Left colon (tissue), 2 donors: ENCODE results near the gene MBD3L4. TPM values are rescaled to one million over a fixed set of nuclear protein-coding genes. Genes with fewer than 3 reads are reported as not detected.
"Not testable (repeated sequence)": the region's sequence is repeated elsewhere in the genome, so short reads cannot be mapped to it uniquely, and the experiment has no call there.

Source experiments
- ATAC-seq: fragments of 200-7000 bp; cut with Tn5 transposase; one replicate; pipeline ENCODE4 v1.9.1; 2020; ENCODE audit warnings: mild to moderate bottlenecking, moderate library complexity
- DNase-seq, 2 donors: peaks; one replicate each; pipeline ENCODE4 v3.0.0-alpha.2; 2020
- intact Hi-C, 2 donors: fragments of 100-400 bp; cut with DNase I in 1 of 2; cut with micrococcal nuclease in 1 of 2; formaldehyde crosslinking; loops; one replicate each; pipeline versions ENCODE4 v1.11.2 to v1.14.0; 2022; cut with DNase I, micrococcal nuclease
- long read RNA-seq: library from polyadenylated mRNA; unstranded; transcript quantifications from one replicate; pipeline ENCODE4 v2.0.0, GENCODE V29; 2021
- total RNA-seq, 2 donors: library from RNA; stranded (reverse); fragmentation: NEBNext Ultra II Directional; extraction: Animal tissue kit (Norgen Biotek cat#: 25700); gene quantifications; one replicate each; pipeline ENCODE4 v1.2.1, GENCODE V29; 2021
- donor health status: DM: no; HTN: no; CAD: no.
- donor health status: DM: yes; HTN: yes; CAD: no.

MBD3L4 gene
- not detected for total RNA-seq
- long read RNA-seq: 0 reads

DNA sequence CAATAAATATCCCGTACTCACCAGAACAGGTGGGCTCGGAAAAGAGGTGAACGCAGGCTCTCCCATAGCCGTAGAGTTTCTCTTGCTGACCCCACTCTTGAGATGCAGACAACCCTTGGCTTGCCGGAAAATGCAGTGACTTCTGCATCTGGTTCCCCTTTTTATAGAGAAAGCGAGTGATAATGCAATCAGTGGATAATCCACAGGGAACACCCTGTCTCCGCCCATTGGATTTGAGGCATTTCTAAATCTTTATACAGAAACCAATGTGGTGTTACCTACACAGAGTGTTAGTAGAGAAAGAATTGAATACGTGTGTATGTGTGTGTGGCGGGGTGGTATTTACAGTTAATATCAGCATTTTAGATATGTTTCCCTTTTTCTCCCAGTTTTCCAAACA, at the start of gene MBD3L4:
Gene MBD3L4, minus strand, starts transcription at position 101 of the 400 bp plus-strand sequence. Its CDS starts 35 bp downstream, at position 66.
- ATAC-seq, DNase-seq, intact Hi-C loops: not testable (repeated sequence)

DNA sequence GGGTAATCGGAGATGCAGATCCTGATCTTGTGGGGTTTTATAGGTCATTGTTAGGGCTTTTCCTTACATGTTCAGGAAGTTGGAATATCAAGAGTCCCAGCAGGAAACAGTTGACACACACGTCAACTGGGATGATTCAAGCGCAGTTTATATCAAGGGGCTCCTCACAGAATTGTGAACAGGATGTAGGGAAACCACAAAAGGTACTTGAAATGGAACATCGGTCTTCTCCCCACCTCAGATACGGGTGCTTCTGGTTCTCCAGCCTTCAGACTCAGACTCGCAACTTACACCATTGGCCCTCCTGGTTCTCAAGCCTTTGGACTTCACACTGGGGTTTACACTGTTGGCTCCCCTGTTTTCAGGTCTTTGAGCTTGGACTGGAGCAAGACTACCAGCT, 49.0 kb upstream of the MBD3L4 start:
- intact Hi-C loops: no loop called here
- DNase-seq: no peak
- no peak for ATAC-seq

DNA sequence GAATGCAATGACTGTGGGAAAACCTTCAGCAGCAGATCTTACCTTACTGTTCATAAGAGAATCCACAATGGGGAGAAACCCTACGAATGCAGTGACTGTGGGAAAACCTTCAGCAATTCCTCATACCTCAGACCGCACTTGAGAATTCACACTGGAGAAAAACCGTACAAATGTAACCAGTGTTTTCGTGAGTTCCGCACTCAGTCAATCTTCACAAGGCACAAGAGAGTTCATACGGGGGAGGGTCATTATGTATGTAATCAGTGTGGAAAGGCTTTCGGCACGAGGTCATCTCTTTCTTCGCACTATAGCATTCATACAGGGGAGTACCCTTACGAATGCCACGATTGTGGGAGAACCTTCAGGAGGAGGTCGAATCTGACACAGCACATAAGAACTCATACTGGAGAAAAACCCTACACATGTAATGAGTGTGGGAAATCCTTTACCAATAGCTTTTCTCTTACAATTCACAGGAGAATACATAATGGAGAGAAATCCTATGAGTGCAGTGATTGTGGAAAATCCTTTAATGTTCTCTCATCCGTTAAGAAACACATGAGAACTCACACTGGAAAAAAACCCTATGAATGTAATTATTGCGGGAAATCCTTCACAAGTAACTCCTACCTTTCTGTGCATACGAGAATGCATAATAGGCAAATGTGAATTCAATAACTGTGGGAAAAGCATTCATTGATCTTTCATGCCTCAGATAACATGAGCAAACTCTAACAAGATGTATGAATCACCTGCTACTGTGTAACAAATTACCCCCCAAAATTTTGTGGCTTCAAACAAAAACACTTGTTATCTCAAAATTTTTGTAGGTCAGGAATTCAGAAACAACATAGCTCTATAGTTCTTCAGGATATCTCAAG, 43.3 kb upstream of the MBD3L4 start:
- no peak for DNase-seq
- ATAC-seq: no peak
- intact Hi-C loops: loop anchor here in 1 of 2 donors (2.0 kb wide), 1 partner anchor 37 kb away; no protein-coding TSS in a partner anchor

DNA sequence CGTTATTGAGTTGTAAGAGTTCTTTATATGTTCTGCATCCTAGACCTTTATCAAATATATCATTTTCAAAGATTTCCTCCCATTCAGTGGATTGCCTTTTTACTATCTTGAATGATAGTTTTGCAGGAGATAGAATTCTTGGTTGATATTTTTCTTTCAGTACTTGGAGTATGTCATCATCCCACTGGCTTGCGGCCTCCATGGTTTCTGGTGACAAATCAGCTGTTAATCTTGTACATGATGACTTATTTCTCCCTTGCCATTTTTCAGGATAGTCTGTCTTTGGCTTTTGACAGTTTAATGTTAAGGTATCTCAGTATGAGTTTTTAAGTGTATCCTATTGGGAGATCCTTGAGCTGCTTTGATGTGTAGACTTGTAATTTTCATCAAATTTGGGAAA, 38.0 kb upstream of the MBD3L4 start:
- no peak for DNase-seq
- ATAC-seq: no peak
- intact Hi-C loops: no loop called here

DNA sequence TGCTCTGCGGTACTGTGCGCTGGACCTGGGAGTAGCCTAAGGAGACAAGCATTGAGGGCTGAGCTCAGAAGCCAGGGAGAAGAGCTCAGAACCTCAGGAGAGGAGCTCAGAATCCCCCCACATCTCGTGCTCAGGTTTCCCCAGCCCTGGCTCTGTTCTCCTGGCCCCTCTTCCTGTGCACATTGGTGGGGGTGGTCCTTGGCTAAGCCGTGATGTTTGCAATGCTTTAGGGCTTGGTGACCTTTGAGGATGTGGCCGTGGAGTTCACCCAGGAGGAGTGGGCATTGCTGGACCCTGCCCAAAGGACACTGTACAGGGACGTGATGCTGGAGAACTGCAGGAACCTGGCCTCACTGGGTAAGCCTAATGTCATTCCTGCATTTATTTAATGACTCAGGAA, 36.2 kb upstream of the MBD3L4 start:
- no peak for ATAC-seq
- intact Hi-C loops: no loop called here
- no peak for DNase-seq

DNA sequence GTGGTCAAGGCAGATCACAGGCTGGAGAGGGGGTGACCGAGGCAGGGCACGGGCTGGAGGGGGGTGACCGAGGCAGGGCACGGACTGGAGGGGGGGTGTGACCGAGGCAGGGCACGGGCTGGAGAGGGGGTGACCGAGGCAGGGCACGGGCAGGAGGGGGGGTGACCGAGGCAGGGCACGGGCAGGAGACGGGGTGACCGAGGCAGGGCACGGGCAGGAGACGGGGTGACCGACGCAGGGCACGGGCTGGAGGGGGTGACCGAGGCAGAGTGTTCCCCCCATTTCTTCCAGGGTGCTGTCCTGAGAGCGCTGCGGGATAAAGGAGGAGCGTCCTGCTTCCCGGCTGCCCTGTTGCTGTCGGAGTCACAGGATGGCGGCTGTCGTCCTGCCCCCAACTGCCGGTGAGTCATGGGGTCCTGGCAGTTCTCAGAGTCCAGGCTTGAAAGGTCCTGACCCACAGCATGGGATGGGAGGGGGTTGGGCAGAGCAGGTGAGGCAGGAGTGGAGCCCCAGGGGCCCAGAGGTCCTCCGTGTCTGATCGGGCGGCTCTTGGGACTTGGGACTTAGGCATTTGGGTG, 34.8 kb upstream of the MBD3L4 start:
- no peak for ATAC-seq
- intact Hi-C loops: no loop called here
- no peak for DNase-seq

DNA sequence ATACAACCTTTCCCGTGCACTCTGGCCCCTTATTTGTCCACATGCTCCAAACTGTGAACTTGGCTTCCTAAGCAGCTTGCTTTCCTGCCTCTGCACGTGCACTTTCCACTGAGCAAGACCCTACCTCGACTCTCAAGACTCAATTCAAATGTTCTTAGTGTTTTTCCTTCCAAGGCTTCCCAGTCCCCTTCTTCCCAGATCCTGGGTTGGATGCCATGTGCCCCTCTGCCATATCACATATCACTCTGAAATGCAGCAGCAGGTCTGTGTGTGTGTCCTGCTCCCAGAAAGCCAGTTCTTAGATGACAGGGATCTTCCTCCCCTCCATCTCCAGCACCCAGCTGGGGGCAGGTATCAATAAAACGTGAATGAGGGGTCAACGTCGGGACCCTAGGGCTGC, 32.6 kb upstream of the MBD3L4 start:
- no peak for ATAC-seq
- no peak for DNase-seq

DNA sequence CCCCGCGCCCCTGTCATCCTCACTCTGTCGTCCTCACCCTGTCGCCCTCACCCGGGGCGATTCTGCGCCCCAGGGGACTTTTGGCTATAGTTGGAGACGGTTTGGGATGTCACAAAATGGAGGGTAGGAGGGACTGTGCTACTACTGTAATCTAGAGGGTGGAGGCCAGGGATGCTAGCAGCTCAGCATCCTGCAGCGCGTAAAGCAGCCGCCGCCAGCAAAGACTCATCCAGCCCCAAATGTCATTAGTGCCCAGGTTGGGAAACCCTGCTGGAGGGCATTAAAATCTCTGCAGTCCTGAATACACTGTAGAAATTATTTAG, 29.9 kb upstream of the MBD3L4 start:
- ATAC-seq: peak; percentile 19
- intact Hi-C loops: no loop called here

More for the DNA sequence above, 32.6 kb upstream of the MBD3L4 start:
- intact Hi-C loops: no loop called here

DNA sequence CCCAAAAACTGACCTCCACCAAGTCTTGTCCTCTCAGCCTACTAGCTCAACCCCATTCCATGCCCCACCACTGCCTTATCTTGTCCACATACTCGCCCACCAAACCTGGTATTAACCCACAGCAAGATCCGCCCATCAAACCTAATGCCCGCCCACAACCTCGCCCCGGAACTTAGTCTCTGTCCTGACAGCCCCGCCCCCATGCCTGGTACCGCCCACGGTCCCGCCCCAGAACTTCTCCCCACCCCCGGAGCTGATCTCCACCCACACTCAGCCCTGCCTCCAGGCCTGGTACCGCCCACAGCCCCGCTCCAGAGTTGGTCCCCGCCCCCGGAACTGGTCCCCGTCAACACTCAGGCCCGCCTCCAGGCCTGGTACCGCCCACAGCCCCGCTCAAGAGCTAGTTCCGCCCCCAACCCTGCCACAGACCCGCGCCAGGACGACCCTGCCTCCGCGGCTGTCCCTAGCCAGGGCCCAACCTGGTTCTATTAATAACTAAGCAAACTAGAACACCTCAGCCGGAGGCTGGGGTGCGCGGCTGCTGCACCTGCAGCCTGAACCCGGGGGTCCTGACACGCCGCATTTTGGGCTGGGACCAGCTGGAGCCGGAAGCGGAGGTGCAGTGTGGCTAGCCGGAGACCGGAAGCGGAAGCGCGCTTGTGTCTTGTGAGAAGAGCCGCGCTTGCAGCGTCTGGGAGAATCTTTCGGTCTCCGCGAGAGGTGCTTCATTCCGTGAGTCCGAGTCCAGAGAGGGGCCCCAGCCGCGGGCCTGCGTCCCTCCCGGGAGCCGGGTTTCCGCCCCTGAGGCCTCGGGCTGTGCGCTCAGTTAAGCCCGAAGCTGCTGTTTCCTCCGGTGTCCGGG, 29.3 kb upstream of the MBD3L4 start, which contains the start of gene ZNF557:
Gene ZNF557, plus strand, starts transcription at position 662 of the 862 bp plus-strand sequence. CDS start 5,372 bp downstream, outside the sequence.
- intact Hi-C loops: no loop called here
- DNase-seq (peak; percentile 99 to 100), ATAC-seq (peak; percentile 98)

More for the DNA sequence above, 29.9 kb upstream of the MBD3L4 start:
- DNase-seq: no peak

DNA sequence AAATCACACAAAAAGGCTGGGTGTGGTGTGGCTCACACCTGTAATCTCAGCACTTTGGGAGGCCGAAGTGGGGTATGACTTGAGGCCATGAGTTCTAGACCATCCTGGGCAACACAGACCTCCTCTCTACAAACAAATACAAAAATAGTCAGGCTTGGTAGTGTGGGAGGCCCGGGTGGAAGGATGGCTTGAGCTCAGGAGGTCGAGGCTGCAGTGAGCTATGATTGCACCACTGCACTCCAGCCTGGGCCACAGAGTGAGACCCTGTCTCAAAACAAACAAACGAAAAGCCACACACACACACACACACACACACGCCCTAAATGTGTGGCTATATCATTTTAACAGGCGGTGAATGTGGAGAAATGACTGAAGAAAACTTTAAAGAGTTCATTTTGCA, 28.6 kb upstream of the MBD3L4 start:
- intact Hi-C loops: no loop called here
- DNase-seq: peak in 1 of 2 donors; percentile 8
- no peak for ATAC-seq

DNA sequence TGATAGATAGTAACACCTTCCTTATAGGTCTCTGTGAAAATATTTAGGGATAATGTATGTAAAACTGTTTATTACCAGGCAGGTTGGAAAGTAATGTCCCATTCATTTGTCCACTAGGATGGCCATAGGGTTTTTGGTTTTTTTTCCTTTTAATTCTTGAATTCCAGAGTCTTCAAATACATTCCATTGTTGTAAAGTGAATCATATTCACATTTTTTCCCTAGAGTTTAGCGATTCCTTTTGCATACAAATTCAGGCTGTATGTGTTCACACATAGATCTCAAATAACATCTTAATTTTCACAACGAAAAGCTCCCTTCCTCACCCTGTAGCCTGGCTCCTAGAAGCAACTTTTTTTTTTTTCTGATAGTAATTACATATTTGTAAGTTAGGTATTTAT, 27.7 kb upstream of the MBD3L4 start:
- DNase-seq (no peak), ATAC-seq (no peak)
- intact Hi-C loops: no loop called here

DNA sequence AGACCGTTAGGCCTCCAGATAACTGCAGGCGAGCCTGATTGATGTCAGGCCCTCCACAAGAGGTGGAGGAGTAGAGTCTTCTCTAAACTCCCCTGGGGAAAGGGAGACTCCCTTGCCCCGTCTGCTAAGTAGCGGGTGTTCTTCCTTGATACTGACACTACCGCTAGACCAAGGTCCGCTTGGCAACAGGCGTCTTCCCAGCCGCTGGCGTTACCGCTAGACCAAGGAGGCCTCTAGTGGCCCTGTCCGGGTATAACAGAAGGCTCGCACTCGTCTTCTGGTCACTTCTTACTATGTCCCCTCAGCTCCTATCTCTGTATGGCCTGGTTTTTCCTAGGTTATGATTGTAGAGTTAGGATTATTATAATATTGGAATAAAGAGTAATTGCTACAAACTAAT, 27.1 kb upstream of the MBD3L4 start:
- ATAC-seq, intact Hi-C loops: not testable (repeated sequence)
- peak; percentile 31 to 39 for DNase-seq

DNA sequence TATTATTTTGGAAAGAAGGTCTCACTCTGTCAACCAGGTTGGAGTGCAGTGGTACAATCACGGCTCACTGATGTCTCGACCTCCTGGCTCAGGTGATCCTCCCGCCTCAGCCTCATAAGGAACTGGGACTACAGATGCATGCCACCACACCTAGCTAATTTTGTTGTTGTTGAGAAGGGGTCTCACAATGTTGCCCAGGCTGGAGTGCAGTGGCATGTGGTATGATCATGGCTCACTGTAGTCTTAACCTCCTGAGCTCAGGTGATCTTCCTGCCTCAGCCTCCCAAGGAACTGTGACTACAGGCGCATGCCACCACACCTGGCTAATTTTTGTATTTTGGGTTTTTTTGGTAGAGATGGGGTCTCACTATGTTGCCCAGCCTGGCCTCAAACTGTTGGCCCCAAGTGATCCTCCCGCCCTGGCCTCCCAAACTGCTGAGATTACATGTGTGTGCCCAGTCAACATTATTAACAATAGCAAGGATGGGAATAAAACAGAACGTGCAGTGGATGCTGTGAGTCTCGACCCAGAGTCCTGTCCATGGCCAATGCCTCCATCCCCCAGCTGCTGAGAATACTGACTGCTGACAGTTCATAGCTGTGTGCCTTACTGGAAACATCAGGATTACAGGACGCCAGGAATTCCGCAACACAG, 23.9 kb upstream of the MBD3L4 start:
- DNase-seq (no peak), ATAC-seq (no peak)
- intact Hi-C loops: no loop called here

DNA sequence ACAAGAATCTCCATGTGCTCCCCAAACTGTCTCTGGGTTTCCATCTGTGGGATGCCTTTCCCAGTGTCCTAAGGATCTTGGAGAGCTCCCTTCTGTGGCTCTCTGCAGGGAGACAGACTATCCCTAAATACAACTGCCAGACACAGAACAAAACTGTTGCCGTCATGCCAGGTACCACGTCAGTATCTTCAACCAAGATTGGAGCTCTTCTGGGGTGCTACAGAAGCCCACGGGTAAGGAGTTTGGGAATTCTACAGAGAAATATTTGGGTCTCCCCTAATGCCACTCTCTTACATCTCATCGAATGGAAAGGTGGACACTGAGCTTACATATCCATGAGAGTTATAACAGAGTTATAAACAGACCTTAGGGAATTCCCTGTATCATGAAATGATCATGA, 23.4 kb upstream of the MBD3L4 start:
- ATAC-seq (no peak), DNase-seq (no peak)
- intact Hi-C loops: no loop called here

DNA sequence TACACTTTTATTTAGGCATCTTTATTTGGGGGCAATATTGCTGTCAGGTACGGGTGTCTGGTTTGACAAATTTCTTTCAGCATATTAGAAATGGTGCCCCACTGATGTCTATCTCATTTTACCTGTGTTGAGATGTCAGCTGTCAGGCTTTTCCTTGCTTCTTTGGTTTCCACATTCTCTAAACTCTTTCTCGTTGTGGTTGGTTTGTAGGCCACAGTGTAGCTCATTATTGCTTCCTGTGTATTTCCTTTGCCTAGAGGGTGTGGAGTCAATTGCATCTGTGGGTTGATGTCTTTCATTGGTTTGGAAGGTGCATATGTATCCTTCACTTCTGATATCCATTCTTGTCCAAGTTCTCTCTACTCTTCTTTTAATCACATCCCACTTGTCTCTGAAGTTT, 20.0 kb upstream of the MBD3L4 start:
- intact Hi-C loops: not testable (repeated sequence)

DNA sequence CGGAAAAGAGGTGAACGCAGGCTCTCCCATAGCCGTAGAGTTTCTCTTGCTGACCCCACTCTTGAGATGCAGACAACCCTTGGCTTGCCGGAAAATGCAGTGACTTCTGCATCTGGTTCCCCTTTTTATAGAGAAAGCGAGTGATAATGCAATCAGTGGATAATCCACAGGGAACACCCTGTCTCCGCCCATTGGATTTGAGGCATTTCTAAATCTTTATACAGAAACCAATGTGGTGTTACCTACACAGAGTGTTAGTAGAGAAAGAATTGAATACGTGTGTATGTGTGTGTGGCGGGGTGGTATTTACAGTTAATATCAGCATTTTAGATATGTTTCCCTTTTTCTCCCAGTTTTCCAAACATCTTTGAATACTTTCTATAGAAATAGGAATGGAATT, 18.6 kb upstream of the MBD3L4 start, which contains the start of gene MBD3L3:
Gene MBD3L3, minus strand, starts transcription at position 101 of the 400 bp plus-strand sequence. Its CDS starts 71 bp downstream, at position 30.
- DNase-seq, intact Hi-C loops, ATAC-seq: not testable (repeated sequence)

More for the DNA sequence above, 20.0 kb upstream of the MBD3L4 start:
- ATAC-seq, DNase-seq: not testable (repeated sequence)

DNA sequence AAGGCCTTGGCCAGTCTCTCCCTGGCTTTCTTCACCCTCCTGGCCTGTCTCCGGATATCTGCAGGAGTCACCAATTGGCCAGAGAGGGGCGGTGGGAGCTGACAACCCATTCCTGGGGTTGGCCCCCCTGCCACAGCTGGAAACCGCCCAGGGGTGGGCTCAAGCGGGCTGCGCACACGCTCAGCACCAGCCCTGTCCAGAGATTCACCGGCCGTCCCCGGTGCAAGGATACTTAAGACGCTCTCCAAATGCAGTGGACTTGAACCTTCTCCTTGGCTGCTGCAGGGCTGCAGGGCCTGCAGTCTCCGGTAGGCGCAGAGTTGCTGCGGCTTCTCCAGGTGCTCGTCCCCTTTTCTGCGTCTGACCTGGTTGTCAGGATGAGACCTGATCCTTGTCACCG, 16.4 kb upstream of the MBD3L4 start:
- intact Hi-C loops, ATAC-seq, DNase-seq: not testable (repeated sequence)

DNA sequence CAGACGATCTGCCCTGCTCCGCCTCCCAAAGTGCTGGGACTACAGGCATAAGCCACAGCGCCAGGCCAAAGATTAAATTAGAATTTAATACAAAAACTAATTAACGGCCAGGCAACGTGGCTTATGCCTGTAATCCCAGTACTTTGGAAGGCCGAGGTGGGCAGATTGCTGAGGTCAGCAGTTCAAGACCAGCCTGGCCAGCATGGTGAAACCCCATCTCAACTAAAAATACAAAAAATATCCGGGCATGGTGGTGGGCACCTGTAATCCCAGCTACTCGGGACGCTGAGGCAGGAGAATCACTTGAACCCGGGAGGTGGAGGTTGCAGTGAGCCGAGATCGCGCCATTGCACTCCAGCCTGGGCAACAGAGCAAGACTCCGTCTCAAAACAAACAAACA, 15.7 kb upstream of the MBD3L4 start:
- DNase-seq, ATAC-seq, intact Hi-C loops: not testable (repeated sequence)
